ENCODE results near the gene SEC14L1. TPM values are rescaled to one million over a fixed set of nuclear protein-coding genes. Genes with fewer than 3 reads are reported as not detected.
A peak's percentile ranks its signal among the peaks of the same experiment; 100 is the strongest.

SEC14L1 gene
- total RNA-seq, 2 experiments from 2014 or later: 97.3 to 98.5 TPM

DNA sequence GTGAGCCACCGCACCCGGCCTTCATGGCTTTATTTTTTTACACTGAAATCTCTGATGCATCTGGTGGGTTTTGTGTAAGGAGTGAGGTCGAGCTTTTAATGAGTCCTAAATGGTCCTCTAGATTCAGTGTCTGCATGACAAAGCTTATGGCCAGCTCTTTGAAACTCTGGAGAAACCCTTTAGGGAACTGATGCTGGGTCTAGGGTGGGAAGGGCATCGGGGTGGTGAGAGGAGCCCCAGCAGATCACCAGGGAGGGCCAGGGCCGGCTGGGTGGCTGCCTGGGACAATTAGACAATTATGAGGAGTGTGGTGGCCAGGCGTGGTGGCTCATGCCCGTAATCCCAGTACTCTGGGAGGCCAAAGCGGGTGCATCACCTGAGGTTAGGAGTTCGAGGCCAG is 93.9 kb downstream of the SEC14L1 start:
- Mint-ChIP-seq H3K36me3 (ENCODE audit: low read depth) (no peaks in the 10 kb centered on the region), H3K27ac (no peak overlapping the region), H3K4me1 (ENCODE audit: low read depth) (peaks cover 5% of the 10 kb centered on the region), H3K4me3 (no peak overlapping the region), H3K27me3 (no peaks in the 10 kb centered on the region), H3K9me3 (no peaks in the 10 kb centered on the region)
- ChIA-PET POLR2A (interaction anchor here (0.7 to 1.0 kb wide), 2 partner anchors 94 to 168 kb away, joined by 3 to 4 read pairs; partner anchors contain the start of gene SEC14L1), CTCF (no interaction called here)
- no peak overlapping the region for H3K27ac ChIP-seq (ENCODE audit: low read depth in 1 of 2, low read length in 2 of 2)
- H3K4me1 ChIP-seq (ENCODE audit: insufficient read depth, low read length): peaks cover 14% of the 10 kb centered on the region
- DNase-seq: no peak
- TF ChIP-seq, protein P1, sequence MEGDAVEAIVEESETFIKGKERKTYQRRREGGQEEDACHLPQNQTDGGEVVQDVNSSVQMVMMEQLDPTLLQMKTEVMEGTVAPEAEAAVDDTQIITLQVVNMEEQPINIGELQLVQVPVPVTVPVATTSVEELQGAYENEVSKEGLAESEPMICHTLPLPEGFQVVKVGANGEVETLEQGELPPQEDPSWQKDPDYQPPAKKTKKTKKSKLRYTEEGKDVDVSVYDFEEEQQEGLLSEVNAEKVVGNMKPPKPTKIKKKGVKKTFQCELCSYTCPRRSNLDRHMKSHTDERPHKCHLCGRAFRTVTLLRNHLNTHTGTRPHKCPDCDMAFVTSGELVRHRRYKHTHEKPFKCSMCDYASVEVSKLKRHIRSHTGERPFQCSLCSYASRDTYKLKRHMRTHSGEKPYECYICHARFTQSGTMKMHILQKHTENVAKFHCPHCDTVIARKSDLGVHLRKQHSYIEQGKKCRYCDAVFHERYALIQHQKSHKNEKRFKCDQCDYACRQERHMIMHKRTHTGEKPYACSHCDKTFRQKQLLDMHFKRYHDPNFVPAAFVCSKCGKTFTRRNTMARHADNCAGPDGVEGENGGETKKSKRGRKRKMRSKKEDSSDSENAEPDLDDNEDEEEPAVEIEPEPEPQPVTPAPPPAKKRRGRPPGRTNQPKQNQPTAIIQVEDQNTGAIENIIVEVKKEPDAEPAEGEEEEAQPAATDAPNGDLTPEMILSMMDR (IDR thresholded peaks at IDR 0.05): no peak
- H3K4me3 ChIP-seq (ENCODE audit: low read length): no peak overlapping the region
- intact Hi-C loops (cut with DNase I, micrococcal nuclease): no loop called here
- no peak for ATAC-seq (ENCODE audit: poor library complexity)
- peaks cover 0 to 4% of the 10 kb centered on the region in 2 experiments for H3K9me3 ChIP-seq (ENCODE audit: control insufficient read depth in 1 of 2, insufficient read depth in 1 of 2, low read length in 2 of 2)
- no peaks in the 10 kb centered on the region for H3K36me3 ChIP-seq (ENCODE audit: insufficient read depth, low read length)
- H3K27me3 ChIP-seq (ENCODE audit: control insufficient read depth in 1 of 2, insufficient read depth in 2 of 2, low read length in 2 of 2): no peaks in the 10 kb centered on the region

DNA sequence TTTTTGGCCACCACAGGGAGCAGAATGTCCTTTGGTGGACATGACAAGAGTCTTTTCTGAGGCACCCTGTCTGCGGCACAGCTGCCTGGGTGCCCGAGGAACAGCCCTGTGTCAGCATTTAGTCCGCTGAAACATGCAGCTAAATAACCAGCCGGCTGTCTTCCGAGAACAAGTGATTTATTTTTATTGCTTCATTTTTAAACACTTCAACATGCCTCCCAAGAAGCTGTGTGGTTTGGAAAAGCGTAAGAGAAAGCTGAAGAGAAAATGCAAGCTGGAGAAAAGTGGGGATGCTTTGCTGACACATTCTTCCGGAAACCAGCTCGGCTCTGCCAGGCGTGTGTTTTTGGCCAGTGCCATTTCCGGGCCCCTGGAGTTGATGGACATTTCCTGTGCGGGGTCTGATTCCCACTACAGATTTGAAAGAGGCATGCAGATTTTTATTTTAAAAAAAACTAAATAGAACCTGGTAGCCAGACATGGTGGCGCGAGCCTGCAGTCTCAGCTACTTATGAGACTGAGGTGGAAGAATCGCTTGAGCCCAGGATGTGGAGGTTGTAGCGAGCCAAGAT is 94.7 kb downstream of the SEC14L1 start:
- H3K9me3 Mint-ChIP-seq: no peaks in the 10 kb centered on the region
- Histone ChIP-seq H3K9me3 (ENCODE audit: control insufficient read depth in 1 of 2, insufficient read depth in 1 of 2, low read length in 2 of 2) (peaks cover 0 to 4% of the 10 kb centered on the region in 2 experiments), H3K27ac (ENCODE audit: low read depth in 1 of 2, low read length in 2 of 2) (no peak overlapping the region), H3K36me3 (ENCODE audit: insufficient read depth, low read length) (no peaks in the 10 kb centered on the region), H3K4me3 (ENCODE audit: low read length) (peak overlapping the region; percentile 21), H3K27me3 (ENCODE audit: control insufficient read depth in 1 of 2, insufficient read depth in 2 of 2, low read length in 2 of 2) (no peaks in the 10 kb centered on the region), H3K4me1 (ENCODE audit: insufficient read depth, low read length) (peaks cover 14% of the 10 kb centered on the region)
- DNase-seq: peak in 3 of 14 experiments; percentile 13 to 31 (median 17)
- POLR2A ChIA-PET: interaction anchor here (0.7 to 1.0 kb wide), 3 partner anchors 94 to 147 kb away, joined by 3 to 7 read pairs (median 4); partner anchors contain the start of gene SEC14L1
- peak overlapping the region; percentile 66 for H3K4me3 Mint-ChIP-seq
- H3K36me3 Mint-ChIP-seq (ENCODE audit: low read depth): no peaks in the 10 kb centered on the region
- H3K27ac Mint-ChIP-seq: no peak overlapping the region
- no peaks in the 10 kb centered on the region for H3K27me3 Mint-ChIP-seq
- H3K4me1 Mint-ChIP-seq (ENCODE audit: low read depth): peaks cover 5% of the 10 kb centered on the region
- CTCF ChIA-PET: no interaction called here
- ATAC-seq (ENCODE audit: poor library complexity): peak; percentile 39
- TF ChIP-seq, protein P1 (IDR thresholded peaks at IDR 0.05): no peak
- intact Hi-C loops (cut with DNase I, micrococcal nuclease): no loop called here

DNA sequence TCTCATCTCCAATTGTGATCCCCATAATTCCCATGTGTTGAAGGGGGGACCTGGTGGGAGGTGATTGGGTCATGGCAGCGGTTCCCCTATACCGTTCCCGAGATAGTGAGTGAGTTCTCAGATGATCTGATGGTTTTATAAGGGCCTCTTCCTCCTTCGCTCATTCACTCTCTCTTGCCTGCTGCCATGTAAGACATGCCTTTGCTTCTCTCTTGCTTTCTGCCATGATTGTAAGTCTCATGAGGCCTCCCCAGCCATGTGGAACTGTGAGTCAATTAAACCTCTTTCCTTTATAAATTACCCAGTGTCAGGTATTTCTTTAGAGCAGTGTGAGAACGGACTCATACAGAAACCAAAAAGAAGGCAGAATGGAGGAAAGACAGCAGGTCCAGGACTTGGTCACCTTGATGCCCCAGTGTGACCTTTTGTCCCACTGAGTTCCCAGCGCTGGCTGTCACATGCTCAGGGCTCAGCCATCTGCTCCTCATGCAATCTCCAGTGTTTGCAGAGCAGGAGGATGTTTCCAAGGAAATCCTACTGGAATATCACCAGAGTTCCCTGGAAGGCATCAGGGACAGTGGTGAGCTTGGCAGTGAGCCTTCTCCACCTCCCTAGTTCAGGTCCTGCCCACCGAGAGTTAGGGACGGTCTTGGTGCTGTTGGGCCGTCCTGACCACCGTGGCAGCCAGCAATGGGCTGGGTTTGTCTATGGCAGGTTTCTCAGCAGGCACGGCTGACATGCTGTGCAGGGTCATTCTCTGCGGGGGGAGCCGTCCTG is 96.7 kb downstream of the SEC14L1 start:
- peak overlapping the region; percentile 20 for H3K4me3 Mint-ChIP-seq
- H3K36me3 Mint-ChIP-seq (ENCODE audit: low read depth): no peaks in the 10 kb centered on the region
- no peaks in the 10 kb centered on the region for H3K36me3 ChIP-seq (ENCODE audit: insufficient read depth, low read length)
- no peak for ATAC-seq (ENCODE audit: poor library complexity)
- DNase-seq: no peak
- CTCF ChIA-PET: no interaction called here
- no peaks in the 10 kb centered on the region for H3K27me3 Mint-ChIP-seq
- no peak overlapping the region for H3K27ac Mint-ChIP-seq
- intact Hi-C loops (cut with DNase I, micrococcal nuclease): no loop called here
- H3K4me3 ChIP-seq (ENCODE audit: low read length): no peak overlapping the region
- POLR2A ChIA-PET: no interaction called here
- H3K27me3 ChIP-seq (ENCODE audit: control insufficient read depth in 1 of 2, insufficient read depth in 2 of 2, low read length in 2 of 2): no peaks in the 10 kb centered on the region
- TF ChIP-seq, protein P1 (IDR thresholded peaks at IDR 0.05): no peak
- peaks cover 5% of the 10 kb centered on the region for H3K4me1 Mint-ChIP-seq (ENCODE audit: low read depth)
- H3K9me3 Mint-ChIP-seq: no peaks in the 10 kb centered on the region
- peaks cover 14% of the 10 kb centered on the region for H3K4me1 ChIP-seq (ENCODE audit: insufficient read depth, low read length)
- no peak overlapping the region for H3K27ac ChIP-seq (ENCODE audit: low read depth in 1 of 2, low read length in 2 of 2)
- H3K9me3 ChIP-seq (ENCODE audit: control insufficient read depth in 1 of 2, insufficient read depth in 1 of 2, low read length in 2 of 2): peaks cover 0 to 4% of the 10 kb centered on the region in 2 experiments
